ENCODE data around the gene WNK2. TPM values are rescaled to one million over a fixed set of nuclear protein-coding genes. Genes with fewer than 3 reads are reported as not detected.

The WNK2 gene
- total RNA-seq, 4 donors from 2014 or later: 6.2 to 31.9 (median 18.9) TPM

- intact Hi-C loops (cut with DNase I; ENCODE audit: low total_unique reads): no loop called here
- H3K4me1 ChIP-seq: no peaks in the 10 kb centered on the region
- H3K36me3 ChIP-seq: no peaks in the 10 kb centered on the region
- H3K27me3 ChIP-seq: no peaks in the 10 kb centered on the region
- H3K9me3 ChIP-seq: no peaks in the 10 kb centered on the region
- no peak overlapping the region for H3K4me3 ChIP-seq
- TF ChIP-seq CTCF (IDR thresholded peaks at IDR 0.05): no peak
- no peak for TF ChIP-seq POLR2A (IDR thresholded peaks at IDR 0.05)
- DNase-seq: no peak
- no peak overlapping the region for H3K27ac ChIP-seq
These were observed 7.4 kb downstream of the WNK2 start for GRCh38 chr9:93191354-93191660.

- Histone ChIP-seq H3K4me3 (no peak overlapping the region), H3K36me3 (no peaks in the 10 kb centered on the region), H3K4me1 (no peaks in the 10 kb centered on the region), H3K27me3 (no peaks in the 10 kb centered on the region), H3K9me3 (no peaks in the 10 kb centered on the region), H3K27ac (no peak overlapping the region)
- TF ChIP-seq POLR2A (IDR thresholded peaks at IDR 0.05) (no peak), CTCF (IDR thresholded peaks at IDR 0.05) (no peak)
- no peak for DNase-seq
- intact Hi-C loops (cut with DNase I; ENCODE audit: low total_unique reads): no loop called here
These were observed 8.9 kb downstream of the WNK2 start for GRCh38 chr9:93192721-93193387.

GRCh38 chr9:93193388-93194220, 9.7 kb downstream of the WNK2 start:
- DNase-seq: no peak
- Histone ChIP-seq H3K9me3 (no peaks in the 10 kb centered on the region), H3K27me3 (no peaks in the 10 kb centered on the region), H3K27ac (no peak overlapping the region), H3K4me1 (no peaks in the 10 kb centered on the region), H3K36me3 (no peaks in the 10 kb centered on the region), H3K4me3 (no peak overlapping the region)
- TF ChIP-seq POLR2A (IDR thresholded peaks at IDR 0.05) (no peak), CTCF (IDR thresholded peaks at IDR 0.05) (no peak)
- intact Hi-C loops (cut with DNase I; ENCODE audit: low total_unique reads): no loop called here

GRCh38 chr9:93194221-93194625, 10.3 kb downstream of the WNK2 start:
- no peak for TF ChIP-seq CTCF (IDR thresholded peaks at IDR 0.05)
- TF ChIP-seq POLR2A (IDR thresholded peaks at IDR 0.05): no peak
- no peak overlapping the region for H3K27ac ChIP-seq
- H3K4me3 ChIP-seq: no peak overlapping the region
- H3K36me3 ChIP-seq: no peaks in the 10 kb centered on the region
- no peaks in the 10 kb centered on the region for H3K9me3 ChIP-seq
- H3K4me1 ChIP-seq: no peaks in the 10 kb centered on the region
- intact Hi-C loops (cut with DNase I; ENCODE audit: low total_unique reads): no loop called here
- no peaks in the 10 kb centered on the region for H3K27me3 ChIP-seq
- no peak for DNase-seq

GRCh38 chr9:93194641-93195040, 10.7 kb downstream of the WNK2 start:
- Histone ChIP-seq H3K27ac (no peak overlapping the region), H3K4me1 (no peaks in the 10 kb centered on the region), H3K36me3 (no peaks in the 10 kb centered on the region), H3K4me3 (no peak overlapping the region), H3K9me3 (no peaks in the 10 kb centered on the region), H3K27me3 (no peaks in the 10 kb centered on the region)
- intact Hi-C loops (cut with DNase I; ENCODE audit: low total_unique reads): no loop called here
- no peak for TF ChIP-seq POLR2A (IDR thresholded peaks at IDR 0.05)
- no peak for TF ChIP-seq CTCF (IDR thresholded peaks at IDR 0.05)
- no peak for DNase-seq
